AG09319 (cell line): ENCODE data around the gene TNP2.

Experiments used
- DNase-seq: peaks from one replicate; pipeline ENCODE4 v3.0.0-alpha.2; 2010; ENCODE audit warnings: low read depth; ENCODE audit errors: extremely low read depth
- CTCF ChIP-seq: IDR thresholded peaks from 2 replicates; pipeline ENCODE4 v1.5.1; 2011; ENCODE audit warnings: low read depth, mild to moderate bottlenecking, inconsistent platforms, low read length, moderate library complexity

The TNP2 gene

DNA sequence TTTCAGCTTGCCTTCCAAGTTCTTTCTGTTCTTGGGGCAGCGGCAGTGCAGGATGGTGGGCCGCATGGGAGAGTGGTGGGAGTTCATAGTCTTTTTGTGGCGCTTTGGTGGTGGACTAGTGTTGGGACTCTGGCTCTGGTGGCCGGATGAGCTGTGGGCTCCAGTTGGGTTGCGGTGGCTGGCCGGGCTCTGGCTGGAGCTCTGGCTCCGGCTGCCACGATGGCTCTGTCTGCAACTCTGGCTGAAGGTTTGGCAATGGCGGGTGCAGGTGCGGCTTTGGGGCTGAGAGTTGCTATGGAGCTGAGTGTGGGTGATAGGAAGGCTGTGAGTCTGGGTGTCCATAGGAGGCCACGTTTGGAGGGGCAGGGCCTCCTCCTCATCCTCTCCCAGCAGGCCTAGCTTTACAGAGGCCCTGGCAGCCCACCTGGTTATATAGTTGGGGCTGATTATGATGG is at the start of gene TNP2:
TSS of gene TNP2 (minus strand) at position 405 of the 455 bp plus-strand sequence. CDS start at position 342, 63 bp downstream.
- no peak for DNase-seq

GRCh38 chr16:11318817-11319216 is 49.7 kb upstream of the TNP2 start:
- TF ChIP-seq CTCF = no peak
- no peak for DNase-seq

More for the DNA sequence above, at the start of gene TNP2:
- TF ChIP-seq CTCF = no peak

DNA sequence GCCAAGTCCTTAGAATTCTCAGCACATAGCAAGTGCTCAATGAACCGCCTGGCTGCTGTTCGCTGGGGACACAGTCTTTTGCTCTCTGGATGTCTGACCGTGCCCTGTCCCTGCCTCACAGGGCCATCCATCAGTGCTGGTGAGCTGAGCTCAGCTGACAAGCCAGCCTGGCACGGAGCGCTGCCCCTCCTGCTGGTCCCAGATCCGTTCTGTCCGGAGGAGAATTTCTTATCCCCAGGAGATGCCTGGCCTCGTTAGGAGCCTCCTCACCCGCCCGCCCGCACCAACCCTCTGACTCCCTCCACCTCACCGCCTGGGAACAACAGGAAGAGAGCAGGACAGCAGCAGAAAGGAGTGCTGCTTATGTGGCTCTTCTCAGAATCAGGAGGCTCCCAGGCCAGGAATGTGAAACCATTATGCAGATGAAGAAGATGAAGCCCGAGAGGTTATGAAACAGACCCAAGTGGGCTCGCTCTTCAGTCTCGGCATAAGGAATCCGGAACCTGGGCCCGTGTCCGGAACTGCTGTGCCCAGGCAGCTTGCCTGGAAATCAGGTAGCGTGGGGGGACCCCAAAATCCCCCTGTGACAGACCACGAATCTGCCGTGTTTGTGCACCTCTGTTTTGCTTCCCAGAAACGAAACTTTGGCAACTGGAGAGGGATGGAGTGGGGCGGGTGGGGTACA is 47.3 kb upstream of the TNP2 start:
- TF ChIP-seq CTCF = no peak
- no peak for DNase-seq

DNA sequence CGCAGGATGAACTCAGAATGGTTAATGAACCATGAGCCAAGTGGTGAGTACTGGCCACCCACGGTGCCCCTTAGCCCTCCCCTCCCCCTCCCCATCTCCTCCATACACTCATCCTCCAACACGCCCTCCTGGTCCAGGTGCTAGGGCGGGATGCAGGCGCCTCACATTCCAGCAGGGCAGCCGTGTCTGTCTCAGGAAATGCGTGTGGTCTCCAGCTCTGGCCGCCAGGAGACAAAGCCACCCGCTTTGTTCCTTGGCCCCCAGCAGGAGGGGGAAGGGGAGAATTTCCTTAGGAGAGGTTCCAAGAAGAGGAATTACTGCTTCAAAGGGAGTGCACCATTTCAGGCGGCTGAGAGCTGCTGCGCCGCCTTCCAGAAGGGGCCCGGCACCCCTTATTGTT is 46.4 kb upstream of the TNP2 start:
- TF ChIP-seq CTCF = no peak
- no peak for DNase-seq

DNA sequence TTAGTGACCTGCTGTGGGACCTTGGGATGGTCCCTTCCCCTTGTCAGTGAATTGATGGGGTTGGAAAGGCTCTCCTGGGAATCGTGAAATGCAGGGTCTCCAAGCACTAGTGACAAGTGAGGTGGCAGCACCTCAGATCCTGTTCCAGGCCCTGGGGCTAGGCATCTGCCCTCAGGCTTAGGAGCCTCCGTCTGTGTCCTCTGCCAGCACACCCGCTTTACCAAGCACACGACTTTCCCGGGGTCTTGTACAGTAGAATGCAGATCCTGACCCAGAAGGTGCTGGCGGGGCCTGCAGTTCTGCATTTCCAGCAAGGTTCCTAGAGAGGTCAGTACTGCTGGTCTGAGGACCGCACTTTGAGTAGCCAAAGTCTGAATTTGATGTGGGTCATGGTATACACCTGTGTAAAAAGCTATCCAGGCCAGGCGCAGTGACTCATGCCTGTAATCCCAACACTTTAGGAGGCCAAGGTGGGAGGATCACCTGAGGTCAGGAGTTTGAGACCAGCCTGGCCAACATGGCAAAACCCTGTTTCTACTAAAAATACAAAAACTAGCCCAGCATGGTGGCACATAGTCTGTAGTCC is 45.3 kb upstream of the TNP2 start:
- no peak for DNase-seq
- TF ChIP-seq CTCF = no peak

DNA sequence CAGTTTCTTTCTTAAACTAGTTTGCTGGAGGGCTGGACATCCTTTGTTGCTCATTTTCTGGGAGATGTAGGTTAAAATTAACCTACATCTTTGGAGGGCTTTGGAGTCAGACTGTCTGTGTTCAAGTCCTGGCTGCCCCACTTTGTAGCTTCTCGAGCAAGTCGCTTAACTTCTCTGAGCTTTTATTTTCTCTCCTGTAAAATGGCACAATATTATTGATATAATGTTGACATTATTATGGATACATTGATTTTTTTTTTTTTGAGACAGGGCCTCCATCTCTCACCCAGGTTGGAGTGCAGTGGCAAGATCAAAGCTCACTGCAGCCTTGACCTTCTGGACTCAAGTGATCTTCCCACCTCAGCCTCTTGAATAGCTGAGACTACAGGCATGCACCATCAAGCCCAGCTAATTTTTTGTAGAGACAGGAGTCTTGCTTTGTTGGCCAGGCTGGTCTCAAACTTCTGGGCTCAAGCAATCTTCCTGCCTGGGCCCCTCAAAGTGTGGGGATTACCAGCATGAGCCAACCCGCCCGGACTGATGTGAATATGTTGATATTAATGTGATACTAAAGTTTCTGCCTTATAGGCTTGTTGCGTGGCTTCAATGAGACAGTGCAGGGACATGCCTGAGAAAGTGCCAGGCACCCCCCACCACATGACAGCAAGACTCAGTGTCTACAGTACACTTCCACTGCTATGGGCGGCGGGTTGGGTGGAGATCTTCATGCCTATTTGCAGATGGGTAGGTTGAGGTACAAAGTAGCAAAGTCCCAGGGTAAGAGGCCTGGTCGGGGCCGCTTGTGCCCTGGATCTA is 44.6 kb upstream of the TNP2 start:
- no peak for TF ChIP-seq CTCF
- no peak for DNase-seq
